Neural progenitor cell (in vitro differentiated cells): ENCODE data around the gene ACLY.

Experiments used
- EZH2 ChIP-seq: fragments of 200-600 bp; sonication (generic); IDR thresholded peaks from 2 replicates; pipeline ENCODE4 v1.6.1; 2017; ENCODE audit warnings: antibody characterized with exemption, mild to moderate bottlenecking, moderate library complexity
- EZH2phosphoT487 ChIP-seq: fragments of 200-600 bp; sonication (generic); IDR thresholded peaks from 2 replicates; pipeline ENCODE4 v1.6.1; 2017; ENCODE audit warnings: antibody characterized with exemption
- TF ChIP-seq, protein P1 (sequence below): fragments of 200-600 bp; sonication (generic); IDR thresholded peaks from 2 replicates; pipeline ENCODE4 v1.5.1; 2017; ENCODE audit warnings: antibody characterized with exemption, mild to moderate bottlenecking

DNA sequence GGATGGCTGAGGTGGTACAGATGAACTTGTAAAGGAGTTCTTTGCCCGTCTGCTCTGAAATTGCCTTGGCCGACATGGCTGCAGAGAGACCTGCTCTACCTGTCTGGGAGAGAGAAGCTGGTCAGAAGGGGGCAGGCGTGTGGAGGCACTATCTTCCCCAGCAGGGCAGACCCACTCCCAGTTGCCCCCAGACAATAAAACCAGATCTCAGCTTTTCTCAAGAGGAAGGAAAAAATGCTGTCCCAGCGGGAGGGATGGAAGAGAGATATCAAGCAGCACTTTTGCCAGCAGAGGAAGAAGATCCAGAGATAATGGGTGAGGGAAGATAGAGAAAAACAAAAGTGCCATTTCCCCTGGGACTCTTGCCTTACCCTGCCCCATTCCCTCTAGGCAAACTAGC, 5.0 kb downstream of the ACLY start:
- TF ChIP-seq, protein P1, sequence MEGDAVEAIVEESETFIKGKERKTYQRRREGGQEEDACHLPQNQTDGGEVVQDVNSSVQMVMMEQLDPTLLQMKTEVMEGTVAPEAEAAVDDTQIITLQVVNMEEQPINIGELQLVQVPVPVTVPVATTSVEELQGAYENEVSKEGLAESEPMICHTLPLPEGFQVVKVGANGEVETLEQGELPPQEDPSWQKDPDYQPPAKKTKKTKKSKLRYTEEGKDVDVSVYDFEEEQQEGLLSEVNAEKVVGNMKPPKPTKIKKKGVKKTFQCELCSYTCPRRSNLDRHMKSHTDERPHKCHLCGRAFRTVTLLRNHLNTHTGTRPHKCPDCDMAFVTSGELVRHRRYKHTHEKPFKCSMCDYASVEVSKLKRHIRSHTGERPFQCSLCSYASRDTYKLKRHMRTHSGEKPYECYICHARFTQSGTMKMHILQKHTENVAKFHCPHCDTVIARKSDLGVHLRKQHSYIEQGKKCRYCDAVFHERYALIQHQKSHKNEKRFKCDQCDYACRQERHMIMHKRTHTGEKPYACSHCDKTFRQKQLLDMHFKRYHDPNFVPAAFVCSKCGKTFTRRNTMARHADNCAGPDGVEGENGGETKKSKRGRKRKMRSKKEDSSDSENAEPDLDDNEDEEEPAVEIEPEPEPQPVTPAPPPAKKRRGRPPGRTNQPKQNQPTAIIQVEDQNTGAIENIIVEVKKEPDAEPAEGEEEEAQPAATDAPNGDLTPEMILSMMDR = no peak
- TF ChIP-seq EZH2 = no peak
- no peak for TF ChIP-seq EZH2phosphoT487
